Measurements from ENCODE around the gene ITM2B.

ITM2B gene

DNA sequence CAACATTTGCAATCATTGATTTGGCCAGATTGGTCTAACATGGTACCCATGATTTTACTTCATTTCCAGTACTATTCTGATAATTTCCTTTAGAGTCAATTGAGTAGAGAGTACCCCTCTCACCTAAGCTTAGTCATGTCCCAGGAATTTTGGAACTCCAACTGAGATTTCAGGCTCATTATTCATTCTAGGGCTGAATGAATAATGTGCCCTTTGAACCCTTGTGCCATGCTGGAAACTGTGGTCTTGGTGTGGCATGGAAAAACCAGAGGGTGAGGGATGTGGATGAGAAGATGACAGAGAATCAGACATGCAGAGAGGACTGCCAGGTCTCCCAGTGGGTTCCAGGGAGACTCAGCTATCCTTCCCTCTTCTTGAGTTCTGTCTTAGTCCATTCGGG is 30.2 kb downstream of the ITM2B start:
- TF ChIP-seq, protein P1, sequence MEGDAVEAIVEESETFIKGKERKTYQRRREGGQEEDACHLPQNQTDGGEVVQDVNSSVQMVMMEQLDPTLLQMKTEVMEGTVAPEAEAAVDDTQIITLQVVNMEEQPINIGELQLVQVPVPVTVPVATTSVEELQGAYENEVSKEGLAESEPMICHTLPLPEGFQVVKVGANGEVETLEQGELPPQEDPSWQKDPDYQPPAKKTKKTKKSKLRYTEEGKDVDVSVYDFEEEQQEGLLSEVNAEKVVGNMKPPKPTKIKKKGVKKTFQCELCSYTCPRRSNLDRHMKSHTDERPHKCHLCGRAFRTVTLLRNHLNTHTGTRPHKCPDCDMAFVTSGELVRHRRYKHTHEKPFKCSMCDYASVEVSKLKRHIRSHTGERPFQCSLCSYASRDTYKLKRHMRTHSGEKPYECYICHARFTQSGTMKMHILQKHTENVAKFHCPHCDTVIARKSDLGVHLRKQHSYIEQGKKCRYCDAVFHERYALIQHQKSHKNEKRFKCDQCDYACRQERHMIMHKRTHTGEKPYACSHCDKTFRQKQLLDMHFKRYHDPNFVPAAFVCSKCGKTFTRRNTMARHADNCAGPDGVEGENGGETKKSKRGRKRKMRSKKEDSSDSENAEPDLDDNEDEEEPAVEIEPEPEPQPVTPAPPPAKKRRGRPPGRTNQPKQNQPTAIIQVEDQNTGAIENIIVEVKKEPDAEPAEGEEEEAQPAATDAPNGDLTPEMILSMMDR (IDR thresholded peaks at IDR 0.05), result no peak
- H3K4me3 ChIP-seq (ENCODE audit: low read depth, low read length), result no peak overlapping the region
- no peak overlapping the region for H2AFZ ChIP-seq
- no peaks in the 10 kb centered on the region for H3K4me1 ChIP-seq
- no peak overlapping the region for H3K4me2 ChIP-seq (ENCODE audit: low read length)
- no peaks in the 10 kb centered on the region for H3K36me3 ChIP-seq (ENCODE audit: control insufficient read depth, insufficient read depth, low read length)
- H3K9ac ChIP-seq, result no peak overlapping the region
- H3K27me3 ChIP-seq (ENCODE audit: control insufficient read depth, insufficient read depth, low read length), result no peaks in the 10 kb centered on the region
- H3K79me2 ChIP-seq, result no peaks in the 10 kb centered on the region
- H3K9me3 ChIP-seq (ENCODE audit: control insufficient read depth, low read length), result no peaks in the 10 kb centered on the region
- H3K27ac ChIP-seq, result no peak overlapping the region

DNA sequence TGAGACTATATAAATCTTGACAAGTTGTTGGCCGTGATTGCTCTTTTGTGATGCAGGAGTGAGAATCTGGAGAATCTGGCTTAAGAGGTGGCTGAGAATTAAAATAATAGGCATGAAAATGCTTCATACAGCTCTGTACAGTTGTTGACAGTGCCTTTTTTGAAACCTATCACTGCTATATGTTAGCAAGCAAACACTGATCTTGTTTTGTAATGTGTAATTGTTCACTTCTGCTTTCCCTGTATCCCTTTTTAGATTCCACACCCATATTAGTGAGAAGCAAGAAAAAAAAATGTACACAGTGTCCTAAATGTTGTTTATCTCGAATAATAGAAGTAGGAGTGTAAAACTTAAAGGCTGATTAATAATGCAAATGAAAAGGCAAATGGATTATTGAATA is 31.1 kb downstream of the ITM2B start:
- H3K36me3 ChIP-seq (ENCODE audit: control insufficient read depth, insufficient read depth, low read length), result no peaks in the 10 kb centered on the region
- no peak overlapping the region for H3K9ac ChIP-seq
- no peaks in the 10 kb centered on the region for H3K9me3 ChIP-seq (ENCODE audit: control insufficient read depth, low read length)
- no peaks in the 10 kb centered on the region for H3K27me3 ChIP-seq (ENCODE audit: control insufficient read depth, insufficient read depth, low read length)
- H3K4me2 ChIP-seq (ENCODE audit: low read length), result no peak overlapping the region
- H3K27ac ChIP-seq, result no peak overlapping the region
- H2AFZ ChIP-seq, result no peak overlapping the region
- H3K4me1 ChIP-seq, result no peaks in the 10 kb centered on the region
- H3K4me3 ChIP-seq (ENCODE audit: low read depth, low read length), result no peak overlapping the region
- TF ChIP-seq, protein P1 (IDR thresholded peaks at IDR 0.05), result no peak
- no peaks in the 10 kb centered on the region for H3K79me2 ChIP-seq

DNA sequence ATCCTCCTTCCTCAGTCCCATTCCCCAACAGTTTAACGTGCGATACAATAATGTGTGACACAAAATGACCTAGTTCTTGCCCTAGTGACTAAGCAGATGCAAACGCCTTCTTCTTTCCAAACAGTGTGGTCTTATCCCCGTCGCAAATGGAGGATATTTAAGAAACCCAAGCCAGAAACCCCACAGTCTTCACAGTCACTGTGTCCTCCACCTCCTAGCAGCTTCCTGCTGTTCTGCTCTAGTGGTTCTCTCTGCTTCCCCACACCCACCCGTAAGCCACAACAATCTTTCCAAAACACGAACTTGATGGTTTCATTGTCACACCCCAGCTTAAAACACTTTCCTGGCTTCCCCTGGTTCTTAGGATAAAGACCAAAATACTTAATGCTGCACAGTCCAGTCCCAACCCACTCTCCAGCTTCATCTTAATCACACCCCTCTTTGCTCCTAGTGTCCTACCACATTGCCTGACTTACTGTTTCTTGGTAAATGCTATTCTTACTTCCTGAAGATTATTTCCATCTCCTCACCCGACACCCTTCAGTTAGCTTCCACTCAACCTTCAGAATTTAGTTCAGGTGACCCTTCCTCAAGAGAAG is 32.3 kb downstream of the ITM2B start:
- Histone ChIP-seq H3K27me3 (ENCODE audit: control insufficient read depth, insufficient read depth, low read length) (no peaks in the 10 kb centered on the region), H2AFZ (no peak overlapping the region), H3K79me2 (no peaks in the 10 kb centered on the region), H3K4me2 (ENCODE audit: low read length) (no peak overlapping the region), H3K4me3 (ENCODE audit: low read depth, low read length) (no peak overlapping the region), H3K9ac (no peak overlapping the region), H3K36me3 (ENCODE audit: control insufficient read depth, insufficient read depth, low read length) (no peaks in the 10 kb centered on the region), H3K9me3 (ENCODE audit: control insufficient read depth, low read length) (no peaks in the 10 kb centered on the region), H3K4me1 (no peaks in the 10 kb centered on the region), H3K27ac (no peak overlapping the region)
- TF ChIP-seq, protein P1 (IDR thresholded peaks at IDR 0.05), result no peak

DNA sequence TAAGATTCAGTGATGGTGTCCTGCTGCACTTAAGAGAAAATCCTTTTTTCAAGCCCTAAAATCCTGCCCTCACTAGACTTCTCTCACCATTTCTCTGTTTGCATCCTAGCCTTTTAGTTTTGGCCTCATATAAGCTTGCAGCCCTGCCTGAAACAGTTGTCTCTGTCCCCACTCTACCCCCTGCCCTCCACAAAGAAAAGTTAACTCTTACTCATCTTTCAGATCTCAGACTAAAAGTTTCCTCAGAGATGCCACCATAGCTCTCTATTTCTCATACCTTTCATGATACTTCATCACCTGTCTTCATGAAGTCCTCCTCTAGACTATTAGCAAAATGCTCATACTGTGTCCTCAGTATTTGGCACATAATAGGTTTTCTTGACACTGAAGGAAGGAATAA is 33.1 kb downstream of the ITM2B start:
- H2AFZ ChIP-seq, result no peak overlapping the region
- H3K4me3 ChIP-seq (ENCODE audit: low read depth, low read length), result no peak overlapping the region
- H3K27me3 ChIP-seq (ENCODE audit: control insufficient read depth, insufficient read depth, low read length), result no peaks in the 10 kb centered on the region
- no peaks in the 10 kb centered on the region for H3K4me1 ChIP-seq
- no peak overlapping the region for H3K27ac ChIP-seq
- H3K9me3 ChIP-seq (ENCODE audit: control insufficient read depth, low read length), result no peaks in the 10 kb centered on the region
- TF ChIP-seq, protein P1 (IDR thresholded peaks at IDR 0.05), result no peak
- no peak overlapping the region for H3K9ac ChIP-seq
- H3K36me3 ChIP-seq (ENCODE audit: control insufficient read depth, insufficient read depth, low read length), result no peaks in the 10 kb centered on the region
- H3K4me2 ChIP-seq (ENCODE audit: low read length), result no peak overlapping the region
- no peaks in the 10 kb centered on the region for H3K79me2 ChIP-seq
